ENCODE data around the gene SP140.

SP140 gene

DNA sequence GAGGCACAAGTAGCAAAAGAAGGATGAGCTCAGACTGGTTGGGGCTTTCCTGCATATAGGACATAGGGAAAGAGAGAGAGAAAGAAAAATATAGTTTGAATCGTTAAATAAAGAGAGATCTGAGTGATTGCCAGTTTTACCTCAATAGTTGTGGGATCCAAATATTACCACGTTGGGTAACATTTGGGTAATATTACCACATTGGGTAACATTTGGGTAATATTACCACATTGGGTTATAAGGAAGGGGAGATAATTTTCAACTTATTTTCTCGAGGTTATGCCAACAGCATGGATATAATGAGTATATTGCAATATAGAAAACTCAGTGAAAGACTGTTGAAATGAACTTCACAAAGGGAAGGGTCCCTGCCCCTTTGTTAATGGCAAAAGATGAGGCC, 20.7 kb downstream of the SP140 start:
- TF ChIP-seq GATA2 (IDR thresholded peaks at IDR 0.05; ENCODE audit: low read depth, low read length) (no peak), GATA3 (IDR thresholded peaks at IDR 0.05; ENCODE audit: low read depth, low read length) (no peak)

- no peak for TF ChIP-seq GATA3 (IDR thresholded peaks at IDR 0.05; ENCODE audit: low read depth, low read length)
- TF ChIP-seq GATA2 (IDR thresholded peaks at IDR 0.05; ENCODE audit: low read depth, low read length), result no peak
Measured at GRCh38 chr2:230250231-230250630, 24.7 kb downstream of the SP140 start.

- TF ChIP-seq GATA2 (IDR thresholded peaks at IDR 0.05; ENCODE audit: low read depth, low read length), result no peak
- no peak for TF ChIP-seq GATA3 (IDR thresholded peaks at IDR 0.05; ENCODE audit: low read depth, low read length)
Measured at GRCh38 chr2:230254152-230254881, 28.8 kb downstream of the SP140 start.

DNA sequence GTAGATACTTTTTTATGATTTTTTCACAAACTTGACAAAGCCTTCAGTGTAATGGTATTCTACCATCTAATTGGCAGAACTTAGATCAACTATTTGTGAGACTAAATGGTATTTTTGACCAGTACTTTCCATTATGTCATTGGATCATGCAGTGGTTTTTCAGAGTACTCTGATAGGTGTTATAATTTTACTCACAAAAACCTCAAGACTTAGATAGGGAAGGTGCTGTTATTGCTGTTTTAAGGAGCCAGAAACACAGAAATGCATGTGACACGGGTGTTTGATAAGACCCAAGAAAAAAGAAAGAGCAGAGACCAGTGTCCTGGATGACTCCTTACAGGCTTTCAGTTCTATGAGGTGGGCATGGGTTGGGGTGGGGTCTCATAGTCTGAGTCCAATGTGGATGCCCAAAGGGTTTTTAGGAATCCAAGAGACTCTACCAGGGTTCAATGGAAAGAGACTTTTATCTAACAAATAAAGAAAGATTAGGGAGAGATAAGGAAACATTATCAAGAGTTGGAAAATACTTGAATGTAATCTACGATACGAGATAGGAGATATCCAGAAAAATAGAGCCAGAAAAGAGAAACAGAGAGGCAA, 31.3 kb downstream of the SP140 start:
- TF ChIP-seq GATA3 (IDR thresholded peaks at IDR 0.05; ENCODE audit: low read depth, low read length), result no peak
- no peak for TF ChIP-seq GATA2 (IDR thresholded peaks at IDR 0.05; ENCODE audit: low read depth, low read length)

- TF ChIP-seq GATA2 (IDR thresholded peaks at IDR 0.05; ENCODE audit: low read depth, low read length) (no peak), GATA3 (IDR thresholded peaks at IDR 0.05; ENCODE audit: low read depth, low read length) (no peak)
Measured at GRCh38 chr2:230258483-230258882, 32.9 kb downstream of the SP140 start.

DNA sequence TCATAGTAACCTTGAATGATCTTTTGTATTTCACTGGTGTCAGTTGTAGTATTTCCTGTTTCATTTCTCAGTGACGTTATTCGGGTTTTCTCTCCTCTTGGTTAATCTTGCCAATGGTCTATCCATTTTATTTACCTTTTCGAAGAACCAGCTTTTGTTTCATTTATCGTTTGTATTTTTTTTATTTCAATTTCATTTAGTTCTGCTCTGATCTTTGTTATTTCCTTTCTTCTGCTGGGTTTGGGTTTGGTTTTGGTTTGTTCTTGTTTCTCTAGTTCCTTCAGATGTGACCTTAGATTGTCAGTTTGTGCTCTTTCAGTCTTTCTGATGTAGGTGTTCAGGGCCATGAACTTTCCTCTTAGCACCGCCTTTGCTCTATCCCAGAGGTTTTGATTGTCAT, 36.7 kb downstream of the SP140 start:
- TF ChIP-seq GATA3 (IDR thresholded peaks at IDR 0.05; ENCODE audit: low read depth, low read length) (no peak), GATA2 (IDR thresholded peaks at IDR 0.05; ENCODE audit: low read depth, low read length) (no peak)

DNA sequence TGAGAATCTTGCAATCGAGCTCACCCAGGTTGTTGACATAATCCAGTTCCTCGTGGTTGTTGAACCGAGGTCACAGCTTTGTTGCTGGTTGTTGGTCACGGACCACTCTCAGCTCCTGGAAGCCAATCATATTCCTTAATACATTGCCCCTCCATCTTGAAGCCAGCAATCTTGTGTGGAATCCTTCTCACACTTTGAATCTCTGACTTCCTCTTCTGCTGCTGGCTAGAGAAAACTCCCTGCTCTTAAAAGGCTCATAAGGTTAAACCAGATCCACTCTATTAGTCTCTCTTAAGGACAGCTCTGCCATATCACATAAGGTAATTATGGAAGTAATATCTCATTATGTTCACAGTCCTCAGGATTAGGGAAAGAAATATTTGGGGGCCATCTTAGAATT, 41.1 kb downstream of the SP140 start:
- TF ChIP-seq GATA2 (IDR thresholded peaks at IDR 0.05; ENCODE audit: low read depth, low read length), result no peak
- TF ChIP-seq GATA3 (IDR thresholded peaks at IDR 0.05; ENCODE audit: low read depth, low read length), result no peak

GRCh38 chr2:230267059-230267458, 41.5 kb downstream of the SP140 start:
- TF ChIP-seq GATA2 (IDR thresholded peaks at IDR 0.05; ENCODE audit: low read depth, low read length), result no peak
- no peak for TF ChIP-seq GATA3 (IDR thresholded peaks at IDR 0.05; ENCODE audit: low read depth, low read length)

DNA sequence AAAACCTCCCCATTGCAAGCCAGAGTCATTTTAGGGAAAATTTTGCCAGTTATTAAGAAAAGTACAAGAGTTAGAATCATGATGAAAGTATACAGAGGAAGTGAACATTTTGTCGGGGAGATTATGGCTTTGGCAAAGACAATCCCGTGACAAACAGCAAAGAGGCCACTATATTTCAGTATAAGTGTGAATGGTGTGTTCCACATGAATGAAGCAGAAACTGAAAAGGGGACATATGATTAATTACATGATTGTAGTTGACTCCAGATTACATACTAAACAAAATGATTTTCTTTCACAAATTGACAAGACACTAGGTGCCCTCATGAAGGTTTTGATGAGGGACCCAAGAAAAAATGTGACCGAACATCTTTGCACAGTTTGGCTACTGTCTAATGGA, 42.0 kb downstream of the SP140 start:
- TF ChIP-seq GATA2 (IDR thresholded peaks at IDR 0.05; ENCODE audit: low read depth, low read length), result no peak
- no peak for TF ChIP-seq GATA3 (IDR thresholded peaks at IDR 0.05; ENCODE audit: low read depth, low read length)

DNA sequence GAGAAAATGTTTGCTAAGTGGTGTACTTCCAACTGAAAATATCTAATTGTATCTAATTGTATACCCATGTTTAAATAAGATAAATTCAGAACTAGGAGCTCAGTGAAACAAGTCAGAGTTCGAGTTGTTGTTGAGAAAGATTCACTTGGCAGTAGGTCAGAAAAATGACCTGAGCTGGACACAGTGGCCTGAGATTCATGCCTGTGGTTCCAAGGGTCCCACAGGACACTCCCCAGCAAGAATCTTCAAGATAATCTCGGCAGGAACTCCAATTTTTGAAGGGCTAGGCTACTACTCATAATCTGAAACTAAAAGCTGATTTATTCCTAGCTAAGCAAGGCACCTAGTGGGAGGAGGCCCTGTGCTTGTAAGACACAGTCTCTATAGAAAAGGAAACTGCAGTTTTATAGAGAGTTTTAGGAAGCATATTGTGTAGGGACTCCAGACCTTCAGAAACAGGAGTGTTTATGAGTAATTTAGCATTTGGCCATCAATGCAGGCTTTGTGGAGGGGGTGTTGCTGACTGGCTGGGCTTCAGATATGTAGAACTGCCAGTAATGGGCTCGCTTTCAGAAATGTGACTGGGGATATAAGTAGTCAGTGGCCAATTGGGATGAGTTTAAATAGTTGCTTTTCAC, 43.2 kb downstream of the SP140 start:
- TF ChIP-seq GATA2 (IDR thresholded peaks at IDR 0.05; ENCODE audit: low read depth, low read length) (no peak), GATA3 (IDR thresholded peaks at IDR 0.05; ENCODE audit: low read depth, low read length) (no peak)

- TF ChIP-seq GATA2 (IDR thresholded peaks at IDR 0.05; ENCODE audit: low read depth, low read length) (no peak), GATA3 (IDR thresholded peaks at IDR 0.05; ENCODE audit: low read depth, low read length) (no peak)
Measured at GRCh38 chr2:230269715-230270114, 44.2 kb downstream of the SP140 start.

DNA sequence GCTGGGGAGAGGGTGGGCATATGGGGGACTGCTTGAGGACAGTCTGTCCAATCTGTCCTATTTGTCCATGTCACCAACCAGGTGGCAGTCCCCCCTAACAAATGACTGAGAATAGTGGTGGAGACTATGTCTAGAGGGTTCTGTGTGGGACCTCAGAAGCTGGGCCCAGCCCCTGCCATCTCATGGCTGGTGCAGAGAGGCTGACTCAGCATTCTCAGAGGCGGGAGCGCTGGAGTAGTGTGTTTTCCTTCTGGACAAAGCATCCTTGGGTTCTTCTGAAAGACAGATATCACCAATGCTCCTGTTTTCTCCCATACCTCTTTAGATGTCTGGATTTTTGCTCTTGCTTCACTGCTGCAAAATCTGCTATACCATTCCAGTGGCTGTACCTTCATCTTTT, 57.4 kb downstream of the SP140 start:
- TF ChIP-seq GATA3 (IDR thresholded peaks at IDR 0.05; ENCODE audit: low read depth, low read length) (no peak), GATA2 (IDR thresholded peaks at IDR 0.05; ENCODE audit: low read depth, low read length) (no peak)

DNA sequence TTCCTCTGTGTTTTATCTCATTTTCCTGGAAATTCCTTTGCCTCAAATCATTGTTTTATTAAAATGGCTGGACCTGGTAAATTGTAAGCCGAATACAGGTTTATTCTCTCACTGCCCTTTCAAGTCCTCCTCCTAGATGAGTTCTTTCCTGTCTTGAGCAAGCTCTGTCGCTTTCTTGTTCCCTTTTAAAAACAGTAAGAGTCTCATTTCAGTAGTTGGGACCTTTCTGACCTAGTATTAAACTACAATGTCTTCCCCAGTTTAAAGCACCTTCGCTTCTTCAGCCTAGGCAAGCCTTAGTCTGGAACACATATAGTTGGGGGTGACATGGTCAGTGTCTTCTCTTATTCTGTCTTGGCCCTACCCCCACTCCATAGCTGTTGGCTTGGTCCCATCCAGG, 60.5 kb downstream of the SP140 start:
- TF ChIP-seq GATA2 (IDR thresholded peaks at IDR 0.05; ENCODE audit: low read depth, low read length) (no peak), GATA3 (IDR thresholded peaks at IDR 0.05; ENCODE audit: low read depth, low read length) (no peak)

DNA sequence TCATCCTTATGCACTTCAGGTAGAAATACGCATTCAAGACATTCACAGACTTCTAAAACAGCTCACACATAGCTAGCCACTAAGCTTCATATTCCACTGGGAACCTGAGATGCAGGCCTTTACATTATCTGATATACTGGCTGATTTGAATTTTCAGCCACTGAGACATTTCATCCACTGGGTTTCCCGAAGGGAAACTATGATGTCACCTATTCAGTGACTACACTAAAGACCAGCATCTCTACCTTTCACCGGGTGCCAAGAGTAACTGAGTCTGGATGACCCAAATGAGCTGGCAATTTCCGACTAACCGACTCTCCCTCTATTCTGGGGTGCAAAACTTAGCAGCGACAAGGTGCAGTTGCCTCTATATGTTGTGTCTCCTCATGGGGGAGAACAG, 69.7 kb downstream of the SP140 start:
- TF ChIP-seq GATA2 (IDR thresholded peaks at IDR 0.05; ENCODE audit: low read depth, low read length) (no peak), GATA3 (IDR thresholded peaks at IDR 0.05; ENCODE audit: low read depth, low read length) (no peak)

DNA sequence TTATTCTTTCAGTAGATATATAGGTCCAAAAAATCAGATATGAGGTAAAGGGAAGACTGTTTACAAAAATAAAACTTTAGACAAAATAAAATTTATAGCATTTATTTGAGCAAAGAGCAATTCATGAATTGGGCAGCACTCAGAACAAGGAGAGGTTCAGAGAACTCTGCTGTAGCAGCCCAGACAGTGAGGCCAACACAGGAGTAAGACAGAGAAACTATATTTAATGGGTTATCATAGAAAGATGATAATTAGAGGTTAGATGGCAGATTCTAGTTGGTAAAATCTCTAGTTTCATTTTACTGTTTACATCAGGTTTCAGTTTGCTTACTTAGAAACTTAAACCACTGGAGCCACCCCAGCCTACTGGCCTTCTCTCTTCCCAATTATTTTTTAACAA, 71.4 kb downstream of the SP140 start:
- no peak for TF ChIP-seq GATA3 (IDR thresholded peaks at IDR 0.05; ENCODE audit: low read depth, low read length)
- no peak for TF ChIP-seq GATA2 (IDR thresholded peaks at IDR 0.05; ENCODE audit: low read depth, low read length)
